ENCODE results near the gene PAK3. TPM values are rescaled to one million over a fixed set of nuclear protein-coding genes. Genes with fewer than 3 reads are reported as not detected.
A peak's percentile ranks its signal among the peaks of the same experiment; 100 is the strongest.

PAK3 gene
- total RNA-seq (under 1 TPM; 0.25 to 0.79 TPM), polyA plus RNA-seq (under 1 TPM; 0.03 to 0.28 TPM)

DNA sequence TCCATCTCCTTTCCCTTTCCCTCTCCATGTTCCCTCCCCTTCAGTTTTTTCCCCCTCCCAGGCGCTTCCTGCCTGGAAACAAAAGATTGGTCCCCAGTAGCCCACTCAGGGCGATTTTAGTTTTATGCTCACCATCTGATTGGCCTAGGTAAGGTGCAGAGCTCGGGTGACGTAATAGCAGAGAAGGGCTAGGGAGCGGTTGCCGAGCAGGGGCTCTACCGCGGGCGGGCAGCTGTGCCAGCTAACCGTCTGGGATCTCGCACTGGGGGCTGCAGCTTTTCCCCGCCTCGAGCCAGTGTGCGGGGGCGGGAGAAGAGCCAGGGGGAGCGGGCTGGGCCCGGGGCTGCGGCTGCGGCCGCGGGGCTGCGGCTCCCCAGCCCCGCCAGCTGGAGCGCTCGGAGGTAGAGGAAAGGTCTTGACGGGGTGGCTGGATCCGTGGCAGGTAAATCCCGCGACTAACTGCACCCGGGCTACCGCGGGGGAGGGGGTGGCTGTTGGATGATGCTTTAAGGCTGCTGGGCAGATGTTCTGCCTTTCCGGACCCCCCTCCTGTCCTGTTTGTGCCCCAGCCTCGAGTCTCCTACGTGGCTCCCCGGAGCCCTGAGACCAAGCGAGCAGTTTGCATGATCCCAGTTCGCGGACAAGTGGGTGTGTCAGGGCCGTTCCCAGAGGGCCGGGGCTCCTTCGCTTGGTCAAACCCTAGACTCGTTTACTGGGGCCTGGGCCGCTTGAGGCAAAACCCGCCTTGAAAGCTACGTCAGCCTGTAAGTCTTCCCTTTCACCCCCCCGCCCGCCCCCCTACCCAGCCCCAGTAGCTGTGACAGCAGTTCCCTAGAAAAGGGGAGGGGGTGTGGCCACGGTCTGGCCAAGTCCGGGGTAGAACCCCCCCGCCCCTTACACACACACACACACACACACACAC, at the start of gene PAK3:
Gene PAK3 (plus strand): TSS at position 218 of the 922 bp plus-strand sequence. CDS start 26,913 bp downstream, outside the sequence.
- peaks cover 0 to 8% (median 0%) of the 10 kb centered on the region in 4 donors for H3K4me1 ChIP-seq (ENCODE audit: control insufficient read depth in 4 of 4, insufficient read depth in 4 of 4, low read length in 3 of 4)
- H3K36me3 ChIP-seq (ENCODE audit: control insufficient read depth in 4 of 4, insufficient read depth in 3 of 4, low read depth in 1 of 4, low read length in 3 of 4), result no peaks in the 10 kb centered on the region
- peak within 1 kb of the TSS in 2 of 3 donors; percentile 24 to 56 for H3K4me3 ChIP-seq (ENCODE audit: low read depth in 1 of 3, low read length in 3 of 3)
- no peak for DNase-seq (ENCODE audit: low spot score)
- H3K9me3 ChIP-seq (ENCODE audit: control insufficient read depth in 4 of 4, low read length in 3 of 4), result no peaks in the 10 kb centered on the region
- WGBS, result 7% methylated on average over 51 of the region's 51 CpGs
- H3K9ac ChIP-seq (ENCODE audit: low read depth in 1 of 2, low read length in 2 of 2), result no peak within 1 kb of the TSS
- no peak within 1 kb of the TSS for H3K27ac ChIP-seq (ENCODE audit: low read depth in 1 of 2, low read length in 2 of 2)
- no peak for TF ChIP-seq EGR1 (IDR thresholded peaks at IDR 0.05; ENCODE audit: low read depth in 2 of 2)
- H3K27me3 ChIP-seq (ENCODE audit: control insufficient read depth in 4 of 4, insufficient read depth in 4 of 4, low read length in 3 of 4), result peaks cover 0 to 7% (median 2%) of the 10 kb centered on the region in 4 donors

DNA sequence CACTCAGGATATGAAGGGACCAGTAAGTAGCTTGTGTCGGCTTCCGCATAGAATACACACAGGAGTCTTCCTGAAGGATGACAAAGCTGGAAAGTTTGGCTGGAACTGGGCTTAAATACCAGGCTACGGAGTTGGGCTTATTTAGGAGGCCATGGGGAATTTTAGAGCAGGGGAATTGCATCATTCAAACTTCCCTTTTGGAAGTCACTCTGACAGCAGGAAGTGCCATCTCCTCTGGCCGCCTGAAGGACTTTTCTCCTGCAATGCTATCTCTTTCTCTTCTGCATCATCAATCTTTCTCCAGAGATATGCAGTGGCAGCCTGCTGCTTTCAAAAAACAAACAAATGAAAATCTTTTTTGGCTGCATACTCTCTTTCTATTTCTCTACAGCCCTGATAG, 48.4 kb upstream of the PAK3 start:
- Histone ChIP-seq H3K36me3 (ENCODE audit: control insufficient read depth in 4 of 4, insufficient read depth in 3 of 4, low read depth in 1 of 4, low read length in 3 of 4) (no peaks in the 10 kb centered on the region), H3K27me3 (ENCODE audit: control insufficient read depth in 4 of 4, insufficient read depth in 4 of 4, low read length in 3 of 4) (no peaks in the 10 kb centered on the region), H3K27ac (ENCODE audit: low read depth in 1 of 2, low read length in 2 of 2) (no peak overlapping the region), H3K9me3 (ENCODE audit: control insufficient read depth in 4 of 4, low read length in 3 of 4) (no peaks in the 10 kb centered on the region), H3K4me1 (ENCODE audit: control insufficient read depth in 4 of 4, insufficient read depth in 4 of 4, low read length in 3 of 4) (no peaks in the 10 kb centered on the region), H3K9ac (ENCODE audit: low read depth in 1 of 2, low read length in 2 of 2) (no peak overlapping the region), H3K4me3 (ENCODE audit: low read depth in 1 of 3, low read length in 3 of 3) (no peak overlapping the region)
- TF ChIP-seq, protein P1, sequence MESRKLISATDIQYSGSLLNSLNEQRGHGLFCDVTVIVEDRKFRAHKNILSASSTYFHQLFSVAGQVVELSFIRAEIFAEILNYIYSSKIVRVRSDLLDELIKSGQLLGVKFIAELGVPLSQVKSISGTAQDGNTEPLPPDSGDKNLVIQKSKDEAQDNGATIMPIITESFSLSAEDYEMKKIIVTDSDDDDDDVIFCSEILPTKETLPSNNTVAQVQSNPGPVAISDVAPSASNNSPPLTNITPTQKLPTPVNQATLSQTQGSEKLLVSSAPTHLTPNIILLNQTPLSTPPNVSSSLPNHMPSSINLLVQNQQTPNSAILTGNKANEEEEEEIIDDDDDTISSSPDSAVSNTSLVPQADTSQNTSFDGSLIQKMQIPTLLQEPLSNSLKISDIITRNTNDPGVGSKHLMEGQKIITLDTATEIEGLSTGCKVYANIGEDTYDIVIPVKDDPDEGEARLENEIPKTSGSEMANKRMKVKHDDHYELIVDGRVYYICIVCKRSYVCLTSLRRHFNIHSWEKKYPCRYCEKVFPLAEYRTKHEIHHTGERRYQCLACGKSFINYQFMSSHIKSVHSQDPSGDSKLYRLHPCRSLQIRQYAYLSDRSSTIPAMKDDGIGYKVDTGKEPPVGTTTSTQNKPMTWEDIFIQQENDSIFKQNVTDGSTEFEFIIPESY (IDR thresholded peaks at IDR 0.05), result no peak
- TF ChIP-seq MAX (IDR thresholded peaks at IDR 0.05), result no peak
- WGBS, result 66% methylated on average over 4 of the region's 4 CpGs
- no peak for DNase-seq (ENCODE audit: low spot score)

GRCh38 chrX:111052478-111052877, 43.5 kb upstream of the PAK3 start:
- no peaks in the 10 kb centered on the region for H3K4me1 ChIP-seq (ENCODE audit: control insufficient read depth in 4 of 4, insufficient read depth in 4 of 4, low read length in 3 of 4)
- DNase-seq (ENCODE audit: low spot score), result no peak
- TF ChIP-seq MAX (IDR thresholded peaks at IDR 0.05), result no peak
- TF ChIP-seq, protein P2, sequence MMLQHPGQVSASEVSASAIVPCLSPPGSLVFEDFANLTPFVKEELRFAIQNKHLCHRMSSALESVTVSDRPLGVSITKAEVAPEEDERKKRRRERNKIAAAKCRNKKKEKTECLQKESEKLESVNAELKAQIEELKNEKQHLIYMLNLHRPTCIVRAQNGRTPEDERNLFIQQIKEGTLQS (IDR thresholded peaks at IDR 0.05), result no peak
- TF ChIP-seq CTCF (IDR thresholded peaks at IDR 0.05; ENCODE audit: low read depth, low read length, missing input control), result no peak
- TF ChIP-seq, protein P1 (IDR thresholded peaks at IDR 0.05), result no peak
- TF ChIP-seq FOXA1 (IDR thresholded peaks at IDR 0.05), result no peak
- TF ChIP-seq HNF4A (conservative IDR thresholded peaks at IDR 0.05), result no peak
- TF ChIP-seq GABPA (IDR thresholded peaks at IDR 0.05 in 1 of 2, conservative IDR thresholded peaks at IDR 0.05 in 1 of 2), result no peak
- no peak for TF ChIP-seq TAF1 (conservative IDR thresholded peaks at IDR 0.05)
- H3K9ac ChIP-seq (ENCODE audit: low read depth in 1 of 2, low read length in 2 of 2), result no peak overlapping the region
- H3K4me3 ChIP-seq (ENCODE audit: low read depth in 1 of 3, low read length in 3 of 3), result no peak overlapping the region
- no peaks in the 10 kb centered on the region for H3K9me3 ChIP-seq (ENCODE audit: control insufficient read depth in 4 of 4, low read length in 3 of 4)
- no peaks in the 10 kb centered on the region for H3K27me3 ChIP-seq (ENCODE audit: control insufficient read depth in 4 of 4, insufficient read depth in 4 of 4, low read length in 3 of 4)
- H3K27ac ChIP-seq (ENCODE audit: low read depth in 1 of 2, low read length in 2 of 2), result no peak overlapping the region
- no peaks in the 10 kb centered on the region for H3K36me3 ChIP-seq (ENCODE audit: control insufficient read depth in 4 of 4, insufficient read depth in 3 of 4, low read depth in 1 of 4, low read length in 3 of 4)
